ENCODE measurements around the gene SLC25A51.
"Not testable (repeated sequence)": the region's sequence is repeated elsewhere in the genome, so short reads cannot be mapped to it uniquely, and the experiment has no call there.

The SLC25A51 gene

GRCh38 chr9:37892063-37892462 is 11.9 kb downstream of the SLC25A51 start:
- no peaks in the 10 kb centered on the region for H3K27me3 ChIP-seq (ENCODE audit: insufficient read depth, low read depth)
- H3K4me2 ChIP-seq = no peak overlapping the region
- no peak overlapping the region for H2AFZ ChIP-seq (ENCODE audit: low read depth)
- no peak for TF ChIP-seq CTCF (conservative IDR thresholded peaks at IDR 0.05; ENCODE audit: low read depth, low read length)
- H3K4me3 ChIP-seq (IDR thresholded peaks at IDR 0.05; ENCODE audit: insufficient read depth, low read depth, low read length) = no peak overlapping the region
- no peaks in the 10 kb centered on the region for H4K20me1 ChIP-seq (ENCODE audit: insufficient read depth)
- no peaks in the 10 kb centered on the region for H3K4me1 ChIP-seq (ENCODE audit: low read depth, poor library complexity, severe bottlenecking)
- no peak overlapping the region for H3K27ac ChIP-seq
- H3K79me2 ChIP-seq (ENCODE audit: insufficient read depth, low read depth) = no peaks in the 10 kb centered on the region; the same call in 1 of the 2 replicates
- H3K36me3 ChIP-seq (ENCODE audit: insufficient read depth) = no peaks in the 10 kb centered on the region
- H3K9ac ChIP-seq = no peak overlapping the region

GRCh38 chr9:37891042-37891441 is 12.9 kb downstream of the SLC25A51 start:
- H3K79me2 ChIP-seq (ENCODE audit: insufficient read depth, low read depth); H3K4me3 ChIP-seq (IDR thresholded peaks at IDR 0.05; ENCODE audit: insufficient read depth, low read depth, low read length); H3K4me2 ChIP-seq; H3K4me1 ChIP-seq (ENCODE audit: low read depth, poor library complexity, severe bottlenecking); H2AFZ ChIP-seq (ENCODE audit: low read depth); H3K27me3 ChIP-seq (ENCODE audit: insufficient read depth, low read depth); H3K27ac ChIP-seq; H4K20me1 ChIP-seq (ENCODE audit: insufficient read depth); H3K36me3 ChIP-seq (ENCODE audit: insufficient read depth); H3K9ac ChIP-seq: not testable (repeated sequence)

GRCh38 chr9:37889536-37889935 is 14.4 kb downstream of the SLC25A51 start:
- Histone ChIP-seq H3K27ac (no peak overlapping the region), H2AFZ (ENCODE audit: low read depth) (no peak overlapping the region), H3K4me3 (IDR thresholded peaks at IDR 0.05; ENCODE audit: insufficient read depth, low read depth, low read length) (no peak overlapping the region), H3K36me3 (ENCODE audit: insufficient read depth) (no peaks in the 10 kb centered on the region), H3K9ac (no peak overlapping the region), H3K79me2 (ENCODE audit: insufficient read depth, low read depth) (no peaks in the 10 kb centered on the region; the same call in 1 of the 2 replicates), H3K4me2 (no peak overlapping the region), H3K4me1 (ENCODE audit: low read depth, poor library complexity, severe bottlenecking) (no peaks in the 10 kb centered on the region), H3K27me3 (ENCODE audit: insufficient read depth, low read depth) (no peaks in the 10 kb centered on the region), H4K20me1 (ENCODE audit: insufficient read depth) (no peaks in the 10 kb centered on the region)
- TF ChIP-seq CTCF (conservative IDR thresholded peaks at IDR 0.05; ENCODE audit: low read depth, low read length) = no peak

GRCh38 chr9:37887977-37888583 is 15.8 kb downstream of the SLC25A51 start:
- not testable (repeated sequence) for H3K4me2 ChIP-seq

GRCh38 chr9:37880916-37881479 is 22.9 kb downstream of the SLC25A51 start:
- no peaks in the 10 kb centered on the region for H3K36me3 ChIP-seq (ENCODE audit: insufficient read depth)
- no peaks in the 10 kb centered on the region for H4K20me1 ChIP-seq (ENCODE audit: insufficient read depth)
- no peak overlapping the region for H3K4me3 ChIP-seq (IDR thresholded peaks at IDR 0.05; ENCODE audit: insufficient read depth, low read depth, low read length)
- TF ChIP-seq CTCF (conservative IDR thresholded peaks at IDR 0.05; ENCODE audit: low read depth, low read length) = no peak
- no peak overlapping the region for H2AFZ ChIP-seq (ENCODE audit: low read depth)
- H3K9ac ChIP-seq = no peak overlapping the region
- no peaks in the 10 kb centered on the region for H3K79me2 ChIP-seq (ENCODE audit: insufficient read depth, low read depth)
- H3K27me3 ChIP-seq (ENCODE audit: insufficient read depth, low read depth) = no peaks in the 10 kb centered on the region
- H3K4me1 ChIP-seq (ENCODE audit: low read depth, poor library complexity, severe bottlenecking) = no peaks in the 10 kb centered on the region
- H3K27ac ChIP-seq = no peak overlapping the region
- H3K4me2 ChIP-seq = no peak overlapping the region

More at GRCh38 chr9:37887977-37888583, 15.8 kb downstream of the SLC25A51 start:
- H3K36me3 ChIP-seq (ENCODE audit: insufficient read depth); H3K27ac ChIP-seq; H3K4me3 ChIP-seq (IDR thresholded peaks at IDR 0.05; ENCODE audit: insufficient read depth, low read depth, low read length); H3K27me3 ChIP-seq (ENCODE audit: insufficient read depth, low read depth); H4K20me1 ChIP-seq (ENCODE audit: insufficient read depth); H2AFZ ChIP-seq (ENCODE audit: low read depth); H3K79me2 ChIP-seq (ENCODE audit: insufficient read depth, low read depth); H3K9ac ChIP-seq; H3K4me1 ChIP-seq (ENCODE audit: low read depth, poor library complexity, severe bottlenecking): not testable (repeated sequence)

All from KMS-11 (cell line).